Thyroid gland (tissue), 4 donors: Measurements from ENCODE around the gene SLC22A17.

Experiments used
- CTCF ChIP-seq, 6 experiments: fragments of 200-600 bp in 3 of 6; fragments of 450-650 bp in 3 of 6; sonication (generic) in 3 of 6; IDR thresholded peaks; one replicate each; pipeline ENCODE4 v1.5.1; 2016 to 2019; ENCODE audit warnings: antibody characterized with exemption in 6 of 6, mild to moderate bottlenecking in 2 of 6, inconsistent platforms in 1 of 6, moderate library complexity in 1 of 6
- POLR2A ChIP-seq, 2 donors: fragments of 450-650 bp; IDR thresholded peaks; one replicate each; pipeline ENCODE4 v1.6.1; 2017; ENCODE audit warnings: antibody characterized with exemption in 2 of 2, mild to moderate bottlenecking in 2 of 2, moderate library complexity in 1 of 2

GRCh38 chr14:23399136-23399535 lies 46.4 kb upstream of the SLC22A17 start:
- TF ChIP-seq POLR2A (IDR thresholded peaks at IDR 0.05) (no peak), CTCF (IDR thresholded peaks at IDR 0.05) (no peak)
